Fibroblast of peridontal ligament (primary cell): Measurements from ENCODE around the gene EVA1C.
A peak's percentile ranks its signal among the peaks of the same experiment; 100 is the strongest.
"Not testable (repeated sequence)": the region's sequence is repeated elsewhere in the genome, so short reads cannot be mapped to it uniquely, and the experiment has no call there.

Source experiments
- DNase-seq: peaks from one replicate; pipeline ENCODE4 v3.0.0-alpha.2; 2010; ENCODE audit errors: extremely low read depth

EVA1C gene

GRCh38 chr21:32462564-32462963 lies 50.1 kb downstream of the EVA1C start:
- not testable (repeated sequence) for DNase-seq

- DNase-seq, result peak; percentile 53
Observed at GRCh38 chr21:32463367-32463766, 50.9 kb downstream of the EVA1C start.

GRCh38 chr21:32463889-32464300 lies 51.4 kb downstream of the EVA1C start:
- DNase-seq, result peak; percentile 95

GRCh38 chr21:32467291-32467690 lies 54.8 kb downstream of the EVA1C start:
- no peak for DNase-seq

GRCh38 chr21:32468681-32469111 lies 56.2 kb downstream of the EVA1C start:
- DNase-seq, result no peak

- DNase-seq, result no peak
Observed at GRCh38 chr21:32469628-32470027, 57.1 kb downstream of the EVA1C start.

- no peak for DNase-seq
Observed at GRCh38 chr21:32470206-32470605, 57.7 kb downstream of the EVA1C start.

GRCh38 chr21:32472890-32473765 lies 60.6 kb downstream of the EVA1C start:
- no peak for DNase-seq

GRCh38 chr21:32474179-32475059 lies 61.9 kb downstream of the EVA1C start:
- no peak for DNase-seq

- DNase-seq, result peak; percentile 81
Observed at GRCh38 chr21:32475162-32475812, 62.8 kb downstream of the EVA1C start.

- DNase-seq, result no peak
Observed at GRCh38 chr21:32476661-32477423, 64.3 kb downstream of the EVA1C start.

GRCh38 chr21:32477424-32477745 lies 64.9 kb downstream of the EVA1C start:
- no peak for DNase-seq

GRCh38 chr21:32481875-32482408 lies 69.4 kb downstream of the EVA1C start:
- DNase-seq, result no peak

- DNase-seq, result no peak
Observed at GRCh38 chr21:32482565-32483292, 70.2 kb downstream of the EVA1C start.

- DNase-seq, result no peak
Observed at GRCh38 chr21:32483293-32483595, 70.7 kb downstream of the EVA1C start.

- DNase-seq, result no peak
Observed at GRCh38 chr21:32484706-32485380, 72.3 kb downstream of the EVA1C start.

GRCh38 chr21:32492376-32492775 lies 79.9 kb downstream of the EVA1C start:
- DNase-seq, result no peak

- DNase-seq, result peak; percentile 75
Observed at GRCh38 chr21:32494934-32495709, 82.6 kb downstream of the EVA1C start.

- DNase-seq, result no peak
Observed at GRCh38 chr21:32496568-32496967, 84.1 kb downstream of the EVA1C start.
